Breast epithelium (tissue), 4 donors: Measurements from ENCODE around the gene MATN3. TPM values are rescaled to one million over a fixed set of nuclear protein-coding genes. Genes with fewer than 3 reads are reported as not detected.

Experiments used
- DNase-seq, 2 donors: peaks; one replicate each; pipeline ENCODE4 v3.0.0-alpha.2; 2019; ENCODE audit warnings: low spot score in 2 of 2
- H3K27ac ChIP-seq, 2 donors: fragments of 200-600 bp; sonication (generic) in 1 of 2; one replicate each; pipeline ENCODE4 v1.5.1; 2016 to 2019; ENCODE audit warnings: mild to moderate bottlenecking in 1 of 2
- H3K27me3 ChIP-seq, 2 donors: fragments of 200-600 bp; sonication (generic) in 1 of 2; one replicate each; pipeline versions ENCODE4 v1.5.1 to v1.6.0; 2017 to 2019; ENCODE audit warnings: control low read depth in 1 of 2, mild to moderate bottlenecking in 1 of 2
- H3K36me3 ChIP-seq: fragments of 200-600 bp; one replicate; pipeline ENCODE4 v1.5.1; 2019
- H3K4me1 ChIP-seq, 2 donors: fragments of 200-600 bp; sonication (generic); one replicate each; pipeline ENCODE4 v1.5.1; 2016 to 2019; ENCODE audit warnings: control low read depth in 1 of 2
- H3K4me3 ChIP-seq, 3 donors: fragments of 200-600 bp; sonication (generic); 1 replicate in 2 of 3; 2 replicates in 1 of 3; pipeline ENCODE4 v1.5.1; 2016 to 2019; ENCODE audit warnings: mild to moderate bottlenecking in 3 of 3, moderate library complexity in 2 of 3
- H3K9me3 ChIP-seq, 2 donors: fragments of 200-600 bp; sonication (generic) in 1 of 2; one replicate each; pipeline ENCODE4 v1.5.1; 2016 to 2019; ENCODE audit warnings: control low read depth in 1 of 2
- POLR2A ChIP-seq: fragments of 450-650 bp; IDR thresholded peaks from one replicate; pipeline ENCODE4 v1.6.1; 2016; ENCODE audit warnings: antibody characterized with exemption, mild to moderate bottlenecking, moderate library complexity
- POLR2AphosphoS5 ChIP-seq, 3 donors: sonication (generic); formaldehyde crosslinking; IDR thresholded peaks; one replicate each; pipeline ENCODE4 v1.6.1; 2017; ENCODE audit warnings: antibody characterized with exemption in 3 of 3
- intact Hi-C: fragments of 100-400 bp; cut with DNase I; formaldehyde crosslinking; loops from one replicate; pipeline ENCODE4 v1.15.1; 2023; ENCODE audit warnings: low total_unique reads
- total RNA-seq, 3 donors: library from RNA; depleted of rRNA; stranded (reverse); fragments of >200 nt; gene quantifications; one replicate each; pipeline ENCODE4 v1.1.0, GENCODE V29; 2016
- TF ChIP-seq, protein P1 (sequence below), 3 donors: fragments of 450-650 bp; IDR thresholded peaks; one replicate each; pipeline ENCODE4 v1.5.1; 2016 to 2017; ENCODE audit warnings: antibody characterized with exemption in 3 of 3, mild to moderate bottlenecking in 3 of 3, moderate library complexity in 3 of 3

MATN3 gene
- total RNA-seq, 3 donors from 2014 or later = 1.3 to 2.9 (median 2.6) TPM

DNA sequence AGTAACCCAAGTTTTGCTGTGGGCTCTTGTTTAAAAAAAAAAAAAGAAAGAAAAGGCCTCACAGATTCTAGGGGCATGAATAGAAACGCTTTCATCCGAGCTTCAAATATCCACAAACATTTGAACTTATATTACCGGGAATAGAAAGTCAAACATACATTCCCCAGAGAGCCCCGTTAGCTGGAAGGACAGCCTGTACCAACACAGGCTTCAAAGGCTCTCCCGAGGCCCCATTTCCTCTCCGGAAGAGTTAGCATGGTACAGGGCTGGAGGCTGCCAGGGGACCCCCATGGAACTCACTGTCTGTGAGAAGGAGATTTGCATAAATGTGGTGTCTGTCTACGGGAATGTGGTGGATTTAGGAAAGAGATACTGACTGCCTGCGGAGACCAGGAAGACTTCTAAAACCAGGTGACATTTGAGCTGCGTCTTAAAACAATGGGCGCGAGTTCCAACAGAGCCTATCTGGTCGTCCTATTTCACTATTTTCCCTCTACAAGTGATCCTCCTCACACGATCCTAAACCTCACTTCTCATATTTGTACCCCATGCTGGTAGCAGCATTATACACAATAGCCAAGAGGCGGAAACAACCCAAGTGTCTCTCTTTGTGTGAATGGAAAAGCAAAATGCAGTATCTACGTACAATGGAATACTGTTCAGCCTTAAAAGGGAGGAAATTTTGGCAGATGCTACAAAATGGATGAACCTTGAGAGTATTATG, 820 bp upstream of the MATN3 start:
- H3K9me3 ChIP-seq = no peaks in the 10 kb centered on the region
- H3K27me3 ChIP-seq = no peaks in the 10 kb centered on the region
- TF ChIP-seq POLR2A (no peak), POLR2AphosphoS5 (IDR thresholded peaks at IDR 0.05) (no peak)
- TF ChIP-seq, protein P1, sequence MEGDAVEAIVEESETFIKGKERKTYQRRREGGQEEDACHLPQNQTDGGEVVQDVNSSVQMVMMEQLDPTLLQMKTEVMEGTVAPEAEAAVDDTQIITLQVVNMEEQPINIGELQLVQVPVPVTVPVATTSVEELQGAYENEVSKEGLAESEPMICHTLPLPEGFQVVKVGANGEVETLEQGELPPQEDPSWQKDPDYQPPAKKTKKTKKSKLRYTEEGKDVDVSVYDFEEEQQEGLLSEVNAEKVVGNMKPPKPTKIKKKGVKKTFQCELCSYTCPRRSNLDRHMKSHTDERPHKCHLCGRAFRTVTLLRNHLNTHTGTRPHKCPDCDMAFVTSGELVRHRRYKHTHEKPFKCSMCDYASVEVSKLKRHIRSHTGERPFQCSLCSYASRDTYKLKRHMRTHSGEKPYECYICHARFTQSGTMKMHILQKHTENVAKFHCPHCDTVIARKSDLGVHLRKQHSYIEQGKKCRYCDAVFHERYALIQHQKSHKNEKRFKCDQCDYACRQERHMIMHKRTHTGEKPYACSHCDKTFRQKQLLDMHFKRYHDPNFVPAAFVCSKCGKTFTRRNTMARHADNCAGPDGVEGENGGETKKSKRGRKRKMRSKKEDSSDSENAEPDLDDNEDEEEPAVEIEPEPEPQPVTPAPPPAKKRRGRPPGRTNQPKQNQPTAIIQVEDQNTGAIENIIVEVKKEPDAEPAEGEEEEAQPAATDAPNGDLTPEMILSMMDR (IDR thresholded peaks at IDR 0.05) = no peak
- intact Hi-C loops = loop anchor here (10.0 kb wide), 1 partner anchor 82 kb away; no protein-coding TSS in a partner anchor
- H3K4me1 ChIP-seq = peaks cover 0 to 5% of the 10 kb centered on the region in 2 donors
- no peak for DNase-seq
- H3K4me3 ChIP-seq = peak overlapping the region; percentile 47 to 79 (median 61)
- peak overlapping the region in 1 of 2 donors; percentile 52 for H3K27ac ChIP-seq
- H3K36me3 ChIP-seq = no peaks in the 10 kb centered on the region

DNA sequence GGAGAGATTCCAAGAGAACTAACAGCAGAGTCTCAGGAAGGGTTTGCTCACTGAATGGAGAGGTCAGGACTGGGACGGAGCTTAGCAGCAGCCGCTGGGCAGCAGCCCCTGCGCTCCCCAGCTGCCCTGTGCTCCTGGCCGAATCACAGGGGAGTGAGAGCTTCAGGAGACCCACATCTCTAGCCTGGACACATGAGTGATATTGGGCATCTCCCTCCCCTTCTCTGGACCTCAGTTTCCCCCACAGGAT, 511 bp downstream of the MATN3 start:
- intact Hi-C loops = loop anchor here (10.0 kb wide), 1 partner anchor 83 kb away; no protein-coding TSS in a partner anchor
- DNase-seq = no peak
- H3K9me3 ChIP-seq = no peaks in the 10 kb centered on the region
- H3K27ac ChIP-seq = peak overlapping the region in 1 of 2 donors; percentile 70
- H3K27me3 ChIP-seq = no peaks in the 10 kb centered on the region
- no peak for TF ChIP-seq POLR2AphosphoS5 (IDR thresholded peaks at IDR 0.05)
- no peak for TF ChIP-seq POLR2A
- TF ChIP-seq, protein P1 (IDR thresholded peaks at IDR 0.05) = no peak
- H3K36me3 ChIP-seq = no peaks in the 10 kb centered on the region
- H3K4me1 ChIP-seq = peaks cover 0 to 5% of the 10 kb centered on the region in 2 donors
- H3K4me3 ChIP-seq = peak overlapping the region; percentile 47 to 79 (median 61)

- intact Hi-C loops = loop anchor here (10.0 kb wide), 1 partner anchor 83 kb away; no protein-coding TSS in a partner anchor
These were observed 1.0 kb downstream of the MATN3 start for GRCh38 chr2:20011276-20012031.

GRCh38 chr2:20008703-20009102, 3.8 kb downstream of the MATN3 start:
- intact Hi-C loops = no loop called here
- Histone ChIP-seq H3K36me3 (no peaks in the 10 kb centered on the region), H3K27ac (no peak overlapping the region), H3K27me3 (no peaks in the 10 kb centered on the region), H3K4me3 (no peak overlapping the region), H3K9me3 (no peaks in the 10 kb centered on the region), H3K4me1 (peaks cover 0 to 5% of the 10 kb centered on the region in 2 donors)
- DNase-seq = no peak
- TF ChIP-seq POLR2AphosphoS5 (IDR thresholded peaks at IDR 0.05) = no peak
- TF ChIP-seq POLR2A = no peak
- TF ChIP-seq, protein P1 (IDR thresholded peaks at IDR 0.05) = no peak

More at GRCh38 chr2:20011276-20012031, 1.0 kb downstream of the MATN3 start:
- Histone ChIP-seq H3K9me3 (no peaks in the 10 kb centered on the region), H3K36me3 (no peaks in the 10 kb centered on the region), H3K4me3 (peak overlapping the region in 1 of 3 donors; percentile 79), H3K4me1 (peaks cover 0 to 5% of the 10 kb centered on the region in 2 donors), H3K27me3 (no peaks in the 10 kb centered on the region), H3K27ac (no peak overlapping the region)
- TF ChIP-seq POLR2A (no peak), POLR2AphosphoS5 (IDR thresholded peaks at IDR 0.05) (no peak)
- TF ChIP-seq, protein P1 (IDR thresholded peaks at IDR 0.05) = no peak
- no peak for DNase-seq
